Small intestine (tissue), 7 donors: ENCODE data around the gene CREB3L4. TPM values are rescaled to one million over a fixed set of nuclear protein-coding genes. Genes with fewer than 3 reads are reported as not detected.

Experiments used
- DNase-seq, 2 donors: peaks; one replicate each; pipeline versions ENCODE4 v3.0.0 to v3.0.0-alpha.2; 2013
- FAIRE-seq: peaks from 2 replicates; lab custom pipeline; 2012; peaks lifted over from hg19 to GRCh38; lab: Jason Lieb, UNC
- H3K27ac ChIP-seq, 3 donors: one replicate each; pipeline ENCODE4 v1.5.1; 2013; ENCODE audit warnings: low read length in 2 of 3, mild to moderate bottlenecking in 2 of 3, control low read depth in 1 of 3, inconsistent platforms in 1 of 3, low read depth in 1 of 3, moderate library complexity in 1 of 3
- H3K27me3 ChIP-seq, 3 donors: one replicate each; pipeline ENCODE4 v1.6.1; 2013; ENCODE audit warnings: low read length in 3 of 3, inconsistent platforms in 1 of 3; ENCODE audit not compliant: control insufficient read depth in 3 of 3, insufficient read depth in 3 of 3
- H3K36me3 ChIP-seq, 3 donors: one replicate each; pipeline ENCODE4 v1.6.1; 2013; ENCODE audit warnings: low read length in 3 of 3, inconsistent platforms in 1 of 3, low read depth in 1 of 3, mild to moderate bottlenecking in 1 of 3, moderate library complexity in 1 of 3; ENCODE audit not compliant: control insufficient read depth in 3 of 3, insufficient read depth in 2 of 3
- H3K4me1 ChIP-seq, 3 donors: one replicate each; pipeline ENCODE4 v1.6.1; 2013; ENCODE audit warnings: low read length in 2 of 3, inconsistent platforms in 1 of 3, low read depth in 1 of 3, mild to moderate bottlenecking in 1 of 3, moderate library complexity in 1 of 3; ENCODE audit not compliant: control insufficient read depth in 3 of 3, insufficient read depth in 2 of 3
- H3K4me3 ChIP-seq, 3 donors: one replicate each; pipeline ENCODE4 v1.5.1; 2013; ENCODE audit warnings: low read length in 3 of 3, control low read depth in 1 of 3, inconsistent platforms in 1 of 3, low read depth in 1 of 3, mild to moderate bottlenecking in 1 of 3, moderate library complexity in 1 of 3
- H3K9me3 ChIP-seq, 2 donors: one replicate each; pipeline ENCODE4 v1.6.1; 2013; ENCODE audit warnings: low read depth in 1 of 2, low read length in 1 of 2; ENCODE audit not compliant: control insufficient read depth in 2 of 2, insufficient read depth in 1 of 2
- WGBS, 3 donors: extraction: QIAGEN DNeasy Blood & Tissue Kit; methylation state at CpG; one replicate each; pipeline ENCODE4 v1.1.7; 2013; 5-methylcytosine and 5-hydroxymethylcytosine counted together
- polyA plus RNA-seq, 4 donors: library from polyadenylated mRNA; stranded (reverse) in 3 of 4; unstranded in 1 of 4; fragments of 200-250 nt in 3 of 4; fragments of 120-200 nt in 1 of 4; gene quantifications; one replicate each; pipeline versions ENCODE4 v1.2.1 to v1.2.3, GENCODE V29; 2013
- donor health status: healthy with polysubstance abuse.
- donor health status: control.
- donor health status: control.
- donor health status: Bipolar disorder and iron deficiency.
- donor health status: healthy.

The CREB3L4 gene
- polyA plus RNA-seq, 4 donors: 5.8 to 24.1 (median 11.7) TPM

DNA sequence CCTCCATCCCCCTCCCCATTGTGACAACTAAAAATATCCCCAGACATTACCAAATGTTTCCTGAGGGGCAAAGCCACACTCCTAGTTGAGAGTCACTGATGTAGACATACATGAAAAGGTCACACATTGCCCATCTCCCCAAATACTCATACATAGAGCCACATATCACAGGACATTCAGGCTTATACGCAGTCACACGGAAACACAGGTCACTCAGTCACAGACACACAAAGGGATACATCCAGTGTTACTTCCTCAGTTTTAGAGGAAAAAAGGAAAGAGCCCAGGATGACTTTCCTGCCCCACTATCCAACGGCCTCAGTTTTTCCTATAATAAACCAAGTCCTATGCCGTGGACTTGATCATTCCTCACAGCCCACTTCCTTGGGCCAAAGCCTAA, 6.3 kb upstream of the CREB3L4 start:
- DNase-seq: no peak
- no peaks in the 10 kb centered on the region for H3K27me3 ChIP-seq
- H3K36me3 ChIP-seq: peaks cover 0 to 20% (median 0%) of the 10 kb centered on the region in 3 donors
- no peaks in the 10 kb centered on the region for H3K9me3 ChIP-seq
- peaks cover 2 to 36% (median 18%) of the 10 kb centered on the region in 3 donors for H3K4me1 ChIP-seq
- FAIRE-seq: no peak
- H3K4me3 ChIP-seq: peak overlapping the region in 1 of 3 donors; percentile 90
- WGBS, 3 donors: 80 to 94% (median 84%) methylated on average over 4 of the region's 4 CpGs
- peak overlapping the region in 1 of 3 donors; percentile 18 for H3K27ac ChIP-seq

GRCh38 chr1:153962088-153963029, 5.3 kb upstream of the CREB3L4 start:
- H3K9me3 ChIP-seq: no peaks in the 10 kb centered on the region
- FAIRE-seq (no peak), DNase-seq (peak; percentile 58 to 67)
- peak overlapping the region; percentile 64 to 90 (median 68) for H3K4me3 ChIP-seq
- H3K4me1 ChIP-seq: peaks cover 2 to 27% (median 10%) of the 10 kb centered on the region in 3 donors
- H3K36me3 ChIP-seq: peaks cover 0 to 20% (median 0%) of the 10 kb centered on the region in 3 donors
- H3K27ac ChIP-seq: peak overlapping the region; percentile 64 to 95 (median 94)
- H3K27me3 ChIP-seq: no peaks in the 10 kb centered on the region
- 40 to 54% (median 40%) methylated on average over 16 of the region's 16 CpGs for WGBS, 3 donors

GRCh38 chr1:153963030-153963849, 4.5 kb upstream of the CREB3L4 start, which contains the start of gene SLC39A1:
Gene SLC39A1, minus strand, starts transcription at chr1:153963537. Its CDS starts 822 bp downstream, at chr1:153962715.
- no peaks in the 10 kb centered on the region for H3K9me3 ChIP-seq
- peaks cover 0 to 20% (median 0%) of the 10 kb centered on the region in 3 donors for H3K36me3 ChIP-seq
- 0 to 1% (median 1%) methylated on average over 45 to 54 of the region's 54 CpGs for WGBS, 3 donors
- H3K4me1 ChIP-seq: peaks cover 2 to 26% (median 10%) of the 10 kb centered on the region in 3 donors
- FAIRE-seq (no peak), DNase-seq (peak; percentile 98 to 99)
- peak within 1 kb of the TSS; percentile 64 to 95 (median 94) for H3K27ac ChIP-seq
- H3K27me3 ChIP-seq: no peaks in the 10 kb centered on the region
- H3K4me3 ChIP-seq: peak within 1 kb of the TSS; percentile 64 to 90 (median 68)

DNA sequence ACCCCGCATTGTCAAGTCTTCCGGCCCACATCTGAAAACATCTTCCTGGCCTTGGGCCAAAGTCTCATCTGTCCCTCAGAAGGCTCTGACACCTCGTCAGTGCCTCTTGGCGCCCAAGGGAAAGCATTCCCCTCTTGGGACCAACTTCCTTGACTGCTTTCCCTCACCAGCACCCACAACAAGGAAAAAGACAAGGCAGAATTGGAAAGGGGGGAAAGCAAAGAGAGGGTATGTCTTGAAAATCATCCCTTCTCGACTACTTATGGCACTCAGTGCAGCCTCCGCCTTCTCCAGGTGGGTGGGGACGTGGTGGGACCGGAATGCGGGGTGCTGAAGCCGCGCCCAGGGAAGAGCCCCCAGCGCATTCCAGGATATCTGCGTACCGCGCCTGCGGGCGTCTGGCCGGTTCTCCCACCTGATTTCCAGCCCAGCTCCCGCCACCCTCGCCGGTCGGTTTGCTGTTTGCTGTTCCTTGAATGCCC, 3.8 kb upstream of the CREB3L4 start:
- H3K4me1 ChIP-seq: peaks cover 2 to 28% (median 10%) of the 10 kb centered on the region in 3 donors
- DNase-seq (peak in 1 of 2 donors; percentile 87), FAIRE-seq (no peak)
- H3K27me3 ChIP-seq: no peaks in the 10 kb centered on the region
- peak overlapping the region; percentile 64 to 90 (median 68) for H3K4me3 ChIP-seq
- H3K36me3 ChIP-seq: peaks cover 0 to 20% (median 0%) of the 10 kb centered on the region in 3 donors
- H3K27ac ChIP-seq: peak overlapping the region; percentile 33 to 95 (median 94)
- no peaks in the 10 kb centered on the region for H3K9me3 ChIP-seq
- 2 to 3% (median 2%) methylated on average over 22 of the region's 22 CpGs for WGBS, 3 donors

DNA sequence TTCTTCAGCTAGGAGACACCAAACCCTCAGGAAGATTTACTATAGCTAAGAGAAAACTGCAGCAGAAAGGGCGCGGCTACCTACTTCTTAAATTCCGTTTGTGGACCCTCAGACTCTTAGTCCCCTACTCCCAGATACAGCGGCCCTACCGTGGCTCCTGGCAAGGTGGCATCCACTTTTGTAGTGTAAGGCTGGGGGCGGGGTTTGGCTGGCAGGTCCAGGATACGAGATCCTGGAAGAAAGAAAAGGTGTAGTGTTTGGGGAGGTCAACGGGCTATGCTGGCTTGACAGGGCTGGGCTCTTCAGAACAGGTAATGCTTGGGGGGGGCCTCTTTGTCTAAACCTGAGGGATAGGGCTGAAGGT, 280 bp downstream of the CREB3L4 start:
- H3K27me3 ChIP-seq: no peaks in the 10 kb centered on the region
- H3K4me3 ChIP-seq: peak overlapping the region; percentile 28 to 69 (median 58)
- DNase-seq: peak in 1 of 2 donors; percentile 64
- peak overlapping the region; percentile 1 to 90 (median 87) for H3K27ac ChIP-seq
- WGBS, 3 donors: 1 to 2% (median 1%) methylated on average over 8 of the region's 8 CpGs
- H3K9me3 ChIP-seq: no peaks in the 10 kb centered on the region
- H3K36me3 ChIP-seq: peaks cover 0 to 6% (median 2%) of the 10 kb centered on the region in 3 donors
- no peak for FAIRE-seq
- H3K4me1 ChIP-seq: peaks cover 0 to 11% (median 2%) of the 10 kb centered on the region in 3 donors

DNA sequence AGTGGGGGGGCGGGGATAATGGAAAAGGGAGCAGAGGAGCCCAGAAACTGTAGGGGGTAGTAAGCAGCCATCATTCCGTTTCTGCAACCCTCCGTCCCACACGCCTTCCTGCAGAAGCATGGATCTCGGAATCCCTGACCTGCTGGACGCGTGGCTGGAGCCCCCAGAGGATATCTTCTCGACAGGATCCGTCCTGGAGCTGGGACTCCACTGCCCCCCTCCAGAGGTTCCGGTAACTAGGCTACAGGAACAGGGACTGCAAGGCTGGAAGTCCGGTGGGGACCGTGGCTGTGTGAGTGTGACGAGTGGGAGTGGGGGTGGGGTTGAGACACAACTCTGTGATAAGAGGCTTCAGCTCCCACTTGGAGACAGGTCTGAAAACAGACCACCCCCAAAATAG, 706 bp downstream of the CREB3L4 start:
- Histone ChIP-seq H3K27ac (peak overlapping the region in 1 of 3 donors; percentile 87), H3K36me3 (peaks cover 0 to 11% (median 2%) of the 10 kb centered on the region in 3 donors), H3K27me3 (no peaks in the 10 kb centered on the region), H3K4me1 (peaks cover 0 to 11% (median 2%) of the 10 kb centered on the region in 3 donors), H3K9me3 (no peaks in the 10 kb centered on the region), H3K4me3 (peak overlapping the region; percentile 28 to 69 (median 58))
- no peak for FAIRE-seq
- DNase-seq: no peak
- WGBS, 3 donors: 11 to 33% (median 19%) methylated on average over 13 of the region's 13 CpGs

DNA sequence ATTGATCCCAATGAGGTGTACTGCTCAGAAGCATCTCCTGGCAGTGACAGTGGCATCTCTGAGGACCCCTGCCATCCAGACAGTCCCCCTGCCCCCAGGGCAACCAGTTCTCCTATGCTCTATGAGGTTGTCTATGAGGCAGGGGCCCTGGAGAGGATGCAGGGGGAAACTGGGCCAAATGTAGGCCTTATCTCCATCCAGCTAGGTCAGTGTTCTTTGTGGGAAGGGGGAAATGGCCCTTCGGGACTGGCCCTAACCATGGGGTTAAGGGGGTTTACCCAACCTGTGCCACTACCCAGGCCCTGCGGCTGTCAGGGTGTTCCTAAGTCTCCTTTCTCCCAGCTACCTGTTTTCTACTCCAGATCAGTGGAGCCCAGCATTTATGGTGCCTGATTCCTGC, 1.3 kb downstream of the CREB3L4 start:
- H3K9me3 ChIP-seq: no peaks in the 10 kb centered on the region
- peaks cover 0 to 11% (median 2%) of the 10 kb centered on the region in 3 donors for H3K4me1 ChIP-seq
- 82 to 100% (median 92%) methylated on average over 2 of the region's 2 CpGs for WGBS, 3 donors
- DNase-seq: no peak
- peaks cover 3 to 16% (median 6%) of the 10 kb centered on the region in 3 donors for H3K36me3 ChIP-seq
- H3K27me3 ChIP-seq: no peaks in the 10 kb centered on the region
- H3K27ac ChIP-seq: no peak overlapping the region
- no peak overlapping the region for H3K4me3 ChIP-seq
- FAIRE-seq: no peak
